ENCODE measurements around the gene HDDC3.

HDDC3 gene

GRCh38 chr15:90881181-90881977 is 51.0 kb downstream of the HDDC3 start:
- no peak for DNase-seq (ENCODE audit: low read depth)
- no peak for TF ChIP-seq MAX (IDR thresholded peaks at IDR 0.05; ENCODE audit: low read depth, low read length)
- no peak for TF ChIP-seq POLR2A (IDR thresholded peaks at IDR 0.05; ENCODE audit: extremely low read depth, insufficient read length)
- no peak for TF ChIP-seq CTCF (IDR thresholded peaks at IDR 0.05; ENCODE audit: low read depth, low read length)
- no peak for TF ChIP-seq MYC (IDR thresholded peaks at IDR 0.05; ENCODE audit: low read depth, low read length)
- H3K4me3 ChIP-seq (ENCODE audit: low read depth, low read length) = no peak overlapping the region

- TF ChIP-seq MAX (IDR thresholded peaks at IDR 0.05; ENCODE audit: low read depth, low read length) = no peak
- no peak for TF ChIP-seq POLR2A (IDR thresholded peaks at IDR 0.05; ENCODE audit: extremely low read depth, insufficient read length)
- no peak for DNase-seq (ENCODE audit: low read depth)
- no peak overlapping the region for H3K4me3 ChIP-seq (ENCODE audit: low read depth, low read length)
These were observed 51.8 kb downstream of the HDDC3 start for GRCh38 chr15:90880381-90881145.
